HepG2 (cell line): ENCODE results near the gene NUBPL.

Experiments used
- CBX2 ChIP-seq, 2 experiments: fragments of 200-600 bp in 1 of 2; sonication (generic); formaldehyde crosslinking in 1 of 2; IDR thresholded peaks; 2 replicates each; pipeline versions ENCODE4 v1.7.0 to v1.8.1; 2018 to 2022; ENCODE audit warnings: low read depth in 2 of 2, low read length in 1 of 2, mild to moderate bottlenecking in 1 of 2, missing genetic modification reagents in 1 of 2
- FOXM1 ChIP-seq: sonication (generic); formaldehyde crosslinking; IDR thresholded peaks from 2 replicates; pipeline ENCODE4 v1.5.0; 2020; ENCODE audit warnings: missing genetic modification reagents
- KDM2A ChIP-seq: sonication (generic); formaldehyde crosslinking; IDR thresholded peaks from 2 replicates; pipeline ENCODE4 v1.4.0; 2020; ENCODE audit warnings: low read depth, missing genetic modification reagents, borderline replicate concordance
- TBP ChIP-seq: sonication (generic); formaldehyde crosslinking; IDR thresholded peaks from 2 replicates; pipeline ENCODE4 v1.5.0; 2020; ENCODE audit warnings: missing genetic modification reagents
- ZBTB49 ChIP-seq: sonication (generic); formaldehyde crosslinking; IDR thresholded peaks from 2 replicates; pipeline ENCODE4 v1.4.0; 2020; ENCODE audit warnings: missing genetic modification reagents, borderline replicate concordance
- ZNF224 ChIP-seq: sonication (generic); formaldehyde crosslinking; IDR thresholded peaks from 2 replicates; pipeline ENCODE4 v1.5.0; 2020; ENCODE audit warnings: mild to moderate bottlenecking, missing genetic modification reagents

GRCh38 chr14:31668348-31668747 lies 107.1 kb downstream of the NUBPL start:
- TF ChIP-seq TBP (no peak), KDM2A (no peak), ZBTB49 (CRISPR knock-in tag) (no peak), FOXM1 (CRISPR knock-in tag) (no peak), CBX2 (IDR thresholded peaks at IDR 0.05; ENCODE audit: low read depth, low read length) (no peak), CBX2 (CRISPR knock-in tag; IDR thresholded peaks at IDR 0.05; ENCODE audit: low read depth) (no peak), ZNF224 (CRISPR knock-in tag) (no peak)
